ENCODE data around the gene SEMA4A. TPM values are rescaled to one million over a fixed set of nuclear protein-coding genes. Genes with fewer than 3 reads are reported as not detected.

The SEMA4A gene
- total and polyA plus RNA-seq, 9 of the 15 experiments (the other 6 are each of a cell fraction or from before 2014, with no cell fraction given) = 0.04 to 1.7 (median 0.45) TPM

DNA sequence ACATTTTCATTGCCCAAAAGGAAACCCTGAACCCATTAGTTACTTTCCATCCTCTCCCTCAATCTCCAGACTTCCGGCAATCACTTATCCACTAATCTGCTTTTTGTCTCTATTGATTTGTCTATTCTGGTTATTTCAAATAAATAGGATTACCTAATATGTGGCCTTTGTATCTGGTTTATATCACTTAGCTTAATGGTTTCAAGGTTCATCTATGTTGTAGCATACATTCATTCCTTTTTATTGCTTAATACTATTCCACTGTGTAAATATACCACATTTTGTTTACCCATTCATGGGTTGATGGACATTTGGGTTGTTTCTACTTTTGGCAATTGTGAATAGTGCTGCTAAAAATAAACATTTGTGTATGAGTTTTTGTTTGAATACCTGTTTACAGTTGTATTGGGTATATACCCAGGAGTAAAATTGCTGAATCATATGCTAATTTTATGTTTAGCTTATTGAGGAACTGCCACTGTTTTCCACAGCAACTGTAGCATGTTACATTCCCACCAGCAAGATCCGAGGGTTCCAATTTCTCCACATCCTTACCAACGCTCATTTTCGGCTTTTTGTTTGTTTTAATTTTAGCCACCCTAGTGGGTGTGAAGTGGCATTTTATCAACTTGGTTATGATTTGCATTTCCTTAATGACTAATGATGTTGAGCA is 38.0 kb downstream of the SEMA4A start (continued):
- TF ChIP-seq MEF2D (tag; conservative IDR thresholded peaks at IDR 0.05; ENCODE audit: low read depth) (0 out of 2 replicates have a peak, but pooled peaks have one; percentile 28), MAFK (IDR thresholded peaks at IDR 0.05; ENCODE audit: low read length) (peak; percentile 84), SPI1 (IDR thresholded peaks at IDR 0.05; ENCODE audit: borderline replicate concordance, low read depth, low read length) (peak; percentile 63; the same call in 1 of the 2 replicates), MAFG (tag; conservative IDR thresholded peaks at IDR 0.05) (peak; percentile 90), SMARCA5 (IDR thresholded peaks at IDR 0.05) (no peak), SMARCA4 (IDR thresholded peaks at IDR 0.05) (peak; percentile 27; the same call in 1 of the 2 replicates), MAFF (IDR thresholded peaks at IDR 0.05; ENCODE audit: low read length) (peak; percentile 93), PHF21A (IDR thresholded peaks at IDR 0.05; ENCODE audit: borderline replicate concordance, low read depth) (no peak), SMARCE1 (IDR thresholded peaks at IDR 0.05) (no peak), CEBPG (CRISPR knock-in tag; IDR thresholded peaks at IDR 0.05) (no peak), CEBPG (tag; conservative IDR thresholded peaks at IDR 0.05 in 1 of 2, IDR thresholded peaks at IDR 0.05 in 1 of 2) (peak; percentile 52 to 58), BCOR (IDR thresholded peaks at IDR 0.05) (peak; percentile 72), ARID1B (IDR thresholded peaks at IDR 0.05) (peak; percentile 35; the same call in 1 of the 2 replicates), FOXA3 (CRISPR knock-in tag; conservative IDR thresholded peaks at IDR 0.05 in 1 of 2, IDR thresholded peaks at IDR 0.05 in 1 of 2) (peak in 1 of 2 experiments; percentile 33; a peak in 2 of 4 replicates), ZNF146 (CRISPR knock-in tag; IDR thresholded peaks at IDR 0.05; ENCODE audit: unreplicated experiment) (peak; percentile 65), RBM25 (IDR thresholded peaks at IDR 0.05; ENCODE audit: low read depth, low read length, severe bottlenecking) (peak; percentile 65)
